Lung (tissue), 12 donors: Measurements from ENCODE around the gene PI16. TPM values are rescaled to one million over a fixed set of nuclear protein-coding genes. Genes with fewer than 3 reads are reported as not detected.

ENCODE experiments used
- ATAC-seq: fragments of 200-7000 bp; cut with Tn5 transposase; one replicate; pipeline ENCODE4 v1.9.1; 2020; ENCODE audit warnings: moderate number of reproducible peaks; ENCODE audit not compliant: insufficient read depth, low FRiP score
- DNase-seq, 3 donors: peaks; one replicate each; pipeline ENCODE4 v3.0.0-alpha.2; 2013 to 2017
- H3K27ac ChIP-seq, 2 donors: one replicate each; pipeline ENCODE4 v1.5.1; 2013; ENCODE audit warnings: mild to moderate bottlenecking in 2 of 2, moderate library complexity in 2 of 2, control low read depth in 1 of 2, inconsistent platforms in 1 of 2, low read depth in 1 of 2, low read length in 1 of 2
- H3K27me3 ChIP-seq, 3 donors: one replicate each; pipeline ENCODE4 v1.5.1; 2013; ENCODE audit warnings: low read length in 2 of 3; ENCODE audit not compliant: control insufficient read depth in 3 of 3, insufficient read depth in 3 of 3
- H3K36me3 ChIP-seq, 4 donors: one replicate each; pipeline ENCODE4 v1.5.1; 2013; ENCODE audit warnings: low read length in 4 of 4, mild to moderate bottlenecking in 1 of 4, moderate library complexity in 1 of 4; ENCODE audit not compliant: control insufficient read depth in 4 of 4, insufficient read depth in 4 of 4
- H3K4me1 ChIP-seq, 5 donors: one replicate each; pipeline ENCODE4 v1.5.1; 2013; ENCODE audit warnings: low read length in 5 of 5, mild to moderate bottlenecking in 2 of 5, moderate library complexity in 1 of 5; ENCODE audit not compliant: control insufficient read depth in 5 of 5, insufficient read depth in 5 of 5
- H3K4me3 ChIP-seq: one replicate; pipeline ENCODE4 v1.5.1; 2013; ENCODE audit warnings: mild to moderate bottlenecking, control low read depth, moderate library complexity
- H3K9ac ChIP-seq, 2 donors: one replicate each; pipeline ENCODE4 v1.5.1; 2013; ENCODE audit warnings: low read length in 2 of 2, control low read depth in 1 of 2; ENCODE audit not compliant: insufficient read depth in 1 of 2
- H3K9me3 ChIP-seq, 4 donors: one replicate each; pipeline ENCODE4 v1.5.1; 2013; ENCODE audit warnings: low read length in 3 of 4, mild to moderate bottlenecking in 1 of 4, moderate library complexity in 1 of 4; ENCODE audit not compliant: control insufficient read depth in 4 of 4, insufficient read depth in 3 of 4
- WGBS, 2 donors: extraction: QIAGEN DNeasy Blood & Tissue Kit; methylation state at CpG; one replicate each; pipeline ENCODE4 v1.1.7; 2013; 5-methylcytosine and 5-hydroxymethylcytosine counted together
- polyA plus RNA-seq, 2 donors: library from polyadenylated mRNA; stranded (reverse); fragments of 200-250 nt; gene quantifications; one replicate each; pipeline ENCODE4 v1.2.1, GENCODE V29; 2013
- total RNA-seq, 2 donors: library from RNA; depleted of rRNA in 1 of 2; stranded (reverse); fragments of >200 nt in 1 of 2; gene quantifications; one replicate each; pipeline ENCODE4 v1.2.1, GENCODE V29; 2014 to 2021
- TF ChIP-seq, protein P1 (sequence below): IDR thresholded peaks from 2 replicates; pipeline ENCODE4 v1.5.1; 2012; ENCODE audit warnings: mild to moderate bottlenecking; ENCODE audit errors: control extremely low read depth, extremely low read depth
- donor health status: control.
- donor health status: control.
- donor health status: Bipolar disorder and iron deficiency.
- donor health status: healthy.
- donor health status: DM: yes; HTN: yes; CAD: no.

Gene PI16
- total and polyA plus RNA-seq, 4 donors, result 0.60 to 4.3 (median 2.8) TPM

DNA sequence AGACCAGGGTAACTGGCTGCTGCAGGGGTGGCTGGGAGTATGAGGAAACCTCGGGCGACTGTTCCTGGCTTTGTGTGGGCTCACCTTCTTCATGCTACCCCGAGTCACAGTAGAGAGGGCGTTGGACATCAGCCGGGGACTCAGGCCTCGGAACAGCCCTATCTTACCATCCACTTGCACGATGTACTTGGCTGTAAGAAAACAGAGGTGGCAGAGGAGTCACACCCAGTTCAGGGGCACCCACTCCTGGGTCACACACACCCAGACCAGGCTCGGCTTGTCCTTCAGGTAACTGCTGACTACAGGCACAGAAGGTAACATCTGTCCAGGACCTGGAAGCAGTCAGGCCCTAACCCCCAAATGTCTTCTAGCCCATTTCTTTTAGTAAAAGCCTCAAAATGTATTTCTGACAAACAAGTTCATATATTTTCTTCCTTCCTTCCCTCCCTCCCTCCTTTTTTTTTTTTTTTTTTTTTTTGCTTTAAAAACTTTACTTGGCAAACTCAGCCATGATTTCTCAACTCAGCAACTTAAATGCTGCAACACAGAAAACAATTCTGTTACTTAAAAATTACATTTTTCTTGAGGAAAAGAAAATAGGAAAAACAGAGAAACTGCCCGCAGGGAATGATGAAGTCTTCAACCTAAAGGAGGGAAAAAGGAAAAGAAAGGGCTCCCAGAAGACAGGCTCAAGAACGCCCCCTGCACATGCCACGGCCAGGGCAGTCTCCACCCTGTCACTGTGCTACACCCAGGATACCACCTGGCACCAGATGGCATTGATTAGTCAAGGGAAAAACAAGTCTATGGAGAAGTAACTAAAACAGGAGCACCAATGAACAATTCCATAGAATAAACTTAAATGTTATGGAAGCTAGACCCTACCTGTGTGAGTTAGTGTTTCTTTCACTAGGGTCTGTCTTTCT lies 24.1 kb downstream of the PI16 start:
- H3K27ac ChIP-seq, result peak overlapping the region in 1 of 2 donors; percentile 34
- H3K36me3 ChIP-seq, result peaks cover 16 to 51% (median 35%) of the 10 kb centered on the region in 4 donors
- H3K9me3 ChIP-seq, result no peaks in the 10 kb centered on the region
- H3K27me3 ChIP-seq, result no peaks in the 10 kb centered on the region
- TF ChIP-seq, protein P1, sequence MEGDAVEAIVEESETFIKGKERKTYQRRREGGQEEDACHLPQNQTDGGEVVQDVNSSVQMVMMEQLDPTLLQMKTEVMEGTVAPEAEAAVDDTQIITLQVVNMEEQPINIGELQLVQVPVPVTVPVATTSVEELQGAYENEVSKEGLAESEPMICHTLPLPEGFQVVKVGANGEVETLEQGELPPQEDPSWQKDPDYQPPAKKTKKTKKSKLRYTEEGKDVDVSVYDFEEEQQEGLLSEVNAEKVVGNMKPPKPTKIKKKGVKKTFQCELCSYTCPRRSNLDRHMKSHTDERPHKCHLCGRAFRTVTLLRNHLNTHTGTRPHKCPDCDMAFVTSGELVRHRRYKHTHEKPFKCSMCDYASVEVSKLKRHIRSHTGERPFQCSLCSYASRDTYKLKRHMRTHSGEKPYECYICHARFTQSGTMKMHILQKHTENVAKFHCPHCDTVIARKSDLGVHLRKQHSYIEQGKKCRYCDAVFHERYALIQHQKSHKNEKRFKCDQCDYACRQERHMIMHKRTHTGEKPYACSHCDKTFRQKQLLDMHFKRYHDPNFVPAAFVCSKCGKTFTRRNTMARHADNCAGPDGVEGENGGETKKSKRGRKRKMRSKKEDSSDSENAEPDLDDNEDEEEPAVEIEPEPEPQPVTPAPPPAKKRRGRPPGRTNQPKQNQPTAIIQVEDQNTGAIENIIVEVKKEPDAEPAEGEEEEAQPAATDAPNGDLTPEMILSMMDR, result no peak
- 75 to 88% methylated on average over 11 of the region's 11 CpGs for WGBS, 2 donors
- ATAC-seq (no peak), DNase-seq (peak in 1 of 3 donors; percentile 29)
- H3K9ac ChIP-seq, result no peak overlapping the region
- H3K4me1 ChIP-seq, result peaks cover 0 to 22% (median 5%) of the 10 kb centered on the region in 5 donors
- no peak overlapping the region for H3K4me3 ChIP-seq

DNA sequence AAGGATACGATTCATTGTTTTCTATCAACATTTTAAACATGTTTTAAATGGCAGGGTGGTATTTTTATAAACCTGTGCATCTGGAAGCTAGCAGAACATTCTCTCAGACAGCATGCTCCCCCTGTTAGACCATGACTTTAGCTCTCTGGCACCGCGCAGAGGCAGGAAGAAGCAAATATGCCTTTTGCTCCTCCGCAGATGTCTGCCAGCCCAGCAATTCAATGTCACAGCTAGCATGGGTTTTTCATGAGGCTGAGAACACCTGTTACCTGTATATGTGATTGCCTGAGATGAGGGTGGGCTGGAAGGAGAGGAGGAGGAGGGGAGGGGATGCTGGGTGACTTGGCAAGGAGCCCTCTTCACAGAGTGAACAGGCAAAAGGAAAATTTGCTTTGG lies 24.8 kb downstream of the PI16 start:
- H3K9me3 ChIP-seq, result no peaks in the 10 kb centered on the region
- no peak overlapping the region for H3K9ac ChIP-seq
- ATAC-seq (no peak), DNase-seq (peak; percentile 57 to 73 (median 59))
- peaks cover 0 to 26% (median 11%) of the 10 kb centered on the region in 5 donors for H3K4me1 ChIP-seq
- H3K27ac ChIP-seq, result no peak overlapping the region
- H3K27me3 ChIP-seq, result no peaks in the 10 kb centered on the region
- peaks cover 16 to 47% (median 33%) of the 10 kb centered on the region in 4 donors for H3K36me3 ChIP-seq
- 42 to 51% methylated on average over 4 of the region's 4 CpGs for WGBS, 2 donors
- H3K4me3 ChIP-seq, result no peak overlapping the region
- TF ChIP-seq, protein P1, result peak; percentile 48

DNA sequence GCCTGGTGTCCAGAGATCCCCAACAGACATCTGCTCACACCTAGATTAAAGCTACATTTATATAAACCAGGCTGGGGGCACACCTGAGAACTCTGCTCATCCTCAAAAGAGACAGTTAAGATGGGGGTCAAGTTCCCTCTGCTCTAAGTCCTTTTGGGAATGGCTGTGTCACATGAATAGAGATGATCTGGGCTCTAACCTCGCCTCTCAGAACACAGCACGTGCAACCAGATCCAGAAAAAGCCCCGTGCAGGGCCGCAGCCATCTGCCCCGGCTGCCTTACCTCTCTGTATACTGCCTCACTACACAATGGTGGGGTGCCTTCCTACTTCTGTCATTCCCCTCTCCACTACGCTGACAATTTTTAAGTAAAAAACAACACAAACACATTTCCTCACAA lies 25.6 kb downstream of the PI16 start:
- H3K36me3 ChIP-seq, result peaks cover 13 to 41% (median 27%) of the 10 kb centered on the region in 4 donors
- H3K27me3 ChIP-seq, result no peaks in the 10 kb centered on the region
- ATAC-seq, result no peak
- no peak overlapping the region for H3K9ac ChIP-seq
- 79 to 91% methylated on average over 6 of the region's 6 CpGs for WGBS, 2 donors
- TF ChIP-seq, protein P1, result no peak
- H3K4me3 ChIP-seq, result no peak overlapping the region
- H3K9me3 ChIP-seq, result no peaks in the 10 kb centered on the region
- DNase-seq, result no peak
- no peak overlapping the region for H3K27ac ChIP-seq
- peaks cover 0 to 33% (median 13%) of the 10 kb centered on the region in 5 donors for H3K4me1 ChIP-seq
